HG02970 (cell line): ENCODE measurements around the gene NEK4.

Experiments used
- ATAC-seq: cut with Tn5 transposase; IDR thresholded peaks from one replicate; pipeline ENCODE4 v1.9.1; 2021; ENCODE audit warnings: mild to moderate bottlenecking, moderate library complexity, moderate number of reproducible peaks; ENCODE audit not compliant: unreplicated experiment, low FRiP score

Gene NEK4

DNA sequence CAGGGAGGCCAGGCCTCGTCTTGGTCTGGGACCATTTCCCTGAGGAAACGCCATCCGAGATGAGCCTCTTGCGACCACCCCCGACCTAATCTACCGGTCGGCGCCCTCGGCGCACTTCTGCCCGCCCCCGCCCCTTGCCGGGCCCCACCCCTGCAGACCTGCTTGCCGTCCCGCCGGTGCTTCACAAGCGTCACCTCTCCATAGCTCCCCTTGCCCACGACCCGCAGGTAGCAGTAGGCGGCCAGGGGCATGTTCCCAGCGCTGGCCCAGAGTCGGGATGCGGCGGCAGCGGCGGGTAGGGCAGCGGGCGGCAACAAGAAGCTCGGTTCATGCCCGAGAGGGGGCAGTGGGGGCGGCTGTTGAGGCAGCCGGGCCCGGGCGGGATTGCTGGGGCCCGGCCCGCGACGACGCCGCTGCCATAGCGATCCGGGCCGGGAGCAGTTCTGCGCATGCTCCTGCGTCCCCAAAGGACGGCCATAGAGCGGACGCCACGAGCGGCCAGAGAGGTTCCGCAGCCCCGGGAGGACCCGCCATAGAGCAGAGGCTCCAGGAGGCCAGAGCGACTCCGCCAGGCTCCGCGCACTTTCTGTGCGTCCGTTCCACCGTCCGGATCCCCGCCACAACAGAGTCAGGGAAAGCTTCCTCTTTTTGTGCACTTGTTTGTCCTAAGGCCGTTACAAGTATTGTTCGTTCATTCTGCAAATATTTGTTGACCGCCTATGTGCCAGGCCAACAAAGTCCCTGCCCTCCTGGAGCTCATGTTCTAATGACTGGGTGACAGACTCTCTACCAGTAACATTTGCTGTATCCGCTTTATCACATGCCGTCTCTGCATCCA is at the start of gene NEK4:
Gene NEK4 (minus strand): TSS at position 445 of the 838 bp plus-strand sequence. CDS start 194 bp downstream, at position 251.
- ATAC-seq = peak; percentile 92

DNA sequence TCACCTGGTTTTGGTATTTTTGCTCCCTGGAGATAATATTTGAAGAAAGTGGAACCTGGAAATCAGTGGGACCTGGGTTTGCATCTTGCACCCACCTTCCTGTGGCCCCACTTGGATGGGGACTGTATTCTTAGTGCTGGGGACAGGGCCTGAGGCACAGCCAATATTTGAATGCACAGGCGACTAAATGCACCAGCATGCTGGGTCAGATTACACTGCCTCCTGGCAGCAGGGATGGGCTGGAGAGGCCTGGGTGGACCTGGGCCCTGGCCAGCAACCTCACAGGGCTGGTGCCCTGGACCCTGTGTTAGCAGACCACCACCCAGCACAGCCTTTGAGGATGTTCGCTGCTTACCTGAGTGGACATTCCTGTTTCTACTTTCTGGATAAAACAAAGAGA is 49.2 kb upstream of the NEK4 start:
- no peak for ATAC-seq

DNA sequence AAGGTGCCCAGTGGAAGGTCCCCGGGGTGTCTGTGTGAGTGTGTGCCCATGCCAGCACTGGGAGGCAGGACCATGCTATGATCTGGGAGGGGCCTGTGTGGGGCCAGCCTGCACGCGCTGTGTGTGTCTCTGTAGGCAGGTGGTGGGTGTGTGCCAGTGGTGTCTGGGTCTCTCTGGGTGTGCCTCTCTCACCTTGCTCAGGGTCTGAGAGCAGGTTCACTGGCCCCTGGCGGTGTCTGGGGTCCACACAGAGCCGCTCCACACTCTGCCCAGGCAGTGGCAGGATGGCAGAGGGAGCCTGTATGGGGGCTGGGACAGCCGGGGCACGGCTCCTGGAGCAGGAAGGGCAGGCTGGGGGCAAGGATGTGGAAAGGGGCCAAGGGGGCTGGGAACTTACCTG is 47.1 kb upstream of the NEK4 start:
- ATAC-seq = no peak

DNA sequence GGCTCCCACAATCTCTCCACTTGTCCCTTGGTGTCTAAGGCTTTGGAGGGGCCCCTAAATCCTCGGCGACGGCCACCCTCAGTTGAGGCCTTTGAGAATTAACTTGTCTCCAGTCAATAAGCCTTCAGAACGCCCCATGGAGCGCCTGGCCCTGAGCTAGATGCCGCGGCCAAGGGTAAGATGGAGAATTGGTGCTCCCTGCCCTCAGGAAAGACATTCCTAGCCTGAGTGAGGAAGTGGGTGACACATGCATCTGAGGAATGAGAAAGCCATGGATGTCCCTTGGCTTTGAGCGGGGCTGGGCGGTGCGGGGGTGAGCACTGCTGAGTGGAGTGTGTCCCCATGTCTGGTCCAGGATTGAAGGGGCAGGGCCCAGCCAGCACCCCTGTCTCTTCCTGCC is 46.5 kb upstream of the NEK4 start:
- no peak for ATAC-seq

DNA sequence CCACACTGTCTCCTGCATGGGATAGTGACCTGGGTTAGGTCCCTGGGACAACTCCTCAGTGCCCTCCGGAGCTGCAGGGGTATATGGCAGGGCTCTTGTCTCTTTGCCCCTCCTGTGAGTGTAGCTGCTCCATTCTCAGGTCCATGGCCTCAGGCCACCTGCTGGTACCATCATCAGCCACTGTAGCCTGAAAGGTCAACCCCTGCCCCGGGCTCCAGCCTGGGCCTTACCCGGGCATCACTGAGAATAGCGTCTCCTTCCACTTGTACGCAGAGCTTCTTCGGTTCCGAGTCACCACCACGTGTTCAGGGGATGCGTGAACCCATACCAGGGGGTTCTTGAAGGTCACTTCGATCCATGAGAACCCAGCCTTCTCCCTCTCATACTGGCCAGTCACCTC is 45.9 kb upstream of the NEK4 start:
- ATAC-seq = no peak

DNA sequence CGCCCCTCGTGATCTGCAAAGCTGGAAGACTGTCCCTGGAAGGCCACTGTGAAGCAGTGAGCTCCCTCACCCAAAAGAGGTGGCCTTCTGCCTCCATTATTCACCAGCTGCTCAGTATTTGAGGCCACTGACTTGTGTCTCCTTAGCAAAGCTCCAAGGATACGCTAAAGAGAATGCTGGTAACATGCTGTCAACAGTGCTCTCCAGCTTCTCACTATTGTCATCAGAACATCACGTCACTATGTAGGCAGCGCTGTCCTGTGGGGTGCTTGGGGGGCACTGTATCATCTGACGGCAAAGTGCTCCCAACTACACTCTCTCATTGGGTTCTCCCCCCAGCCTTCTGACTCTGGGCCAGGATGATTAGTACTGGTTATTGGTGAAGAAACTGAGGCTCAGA is 45.5 kb upstream of the NEK4 start:
- ATAC-seq = no peak

DNA sequence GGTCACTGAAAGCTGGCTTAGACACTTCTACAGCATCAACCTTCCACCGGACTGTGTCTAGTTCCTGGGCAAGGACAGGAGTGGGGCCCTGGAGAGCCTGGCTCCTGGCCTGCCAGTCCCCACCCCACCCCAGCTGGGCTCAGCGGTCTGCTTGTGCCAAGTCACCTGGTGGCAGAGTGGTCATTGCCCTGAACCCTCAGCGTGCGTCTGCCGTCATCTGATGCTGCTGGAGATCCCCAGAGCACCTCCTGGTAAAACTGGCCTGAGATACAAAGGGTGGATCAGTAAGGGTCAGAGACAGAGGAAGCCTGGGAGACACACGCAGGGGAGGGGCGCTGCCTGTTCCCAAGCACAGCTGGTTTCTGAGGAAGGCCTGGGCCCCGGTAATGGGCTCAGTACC is 43.1 kb upstream of the NEK4 start:
- ATAC-seq = no peak

DNA sequence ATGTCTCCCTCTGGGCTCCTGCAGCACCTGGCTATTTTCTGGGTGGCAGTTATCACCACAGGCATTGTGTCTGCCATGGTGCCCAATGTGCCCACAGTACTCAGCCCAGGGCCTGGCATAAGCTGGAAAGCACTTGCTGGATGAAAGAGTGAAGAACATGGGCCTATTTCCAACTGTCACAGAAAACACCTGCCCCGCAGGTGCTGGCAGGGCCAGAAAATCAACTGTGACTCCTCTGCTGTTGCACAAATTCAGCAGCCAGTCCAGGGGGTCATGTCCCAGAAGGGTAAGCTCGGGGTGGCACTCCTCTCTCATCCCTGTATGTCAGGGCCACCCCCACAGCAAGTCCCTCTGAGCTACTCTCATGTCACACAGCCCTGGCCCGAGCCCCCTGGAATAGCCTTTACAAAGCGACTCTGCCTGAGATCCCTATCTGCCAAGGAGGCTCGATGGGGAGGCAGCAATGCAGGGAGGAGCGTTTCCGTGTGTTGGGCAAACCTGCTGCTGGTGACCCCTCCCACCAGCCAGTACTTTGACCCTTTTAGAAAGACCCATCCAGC is 40.8 kb upstream of the NEK4 start:
- no peak for ATAC-seq

DNA sequence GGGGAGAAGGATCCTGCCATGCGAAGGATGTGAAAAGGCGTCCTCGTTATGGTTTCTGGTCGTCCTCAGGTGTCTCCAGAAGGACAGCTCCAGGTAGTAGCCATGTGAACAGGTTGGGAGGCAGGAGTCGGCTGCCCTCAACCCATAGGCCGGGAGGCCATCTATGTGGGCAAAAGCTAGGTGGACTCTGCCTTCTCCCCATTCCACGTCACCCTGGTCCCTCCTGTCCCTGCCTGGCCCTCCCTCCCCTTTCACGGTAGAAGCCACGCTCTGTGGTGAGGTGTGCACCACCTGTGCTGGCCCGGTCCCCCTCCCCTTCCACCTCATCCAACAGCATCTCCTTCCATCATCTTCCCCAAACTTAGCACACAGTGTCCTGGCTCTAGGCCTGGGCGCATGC is 40.2 kb upstream of the NEK4 start:
- no peak for ATAC-seq

DNA sequence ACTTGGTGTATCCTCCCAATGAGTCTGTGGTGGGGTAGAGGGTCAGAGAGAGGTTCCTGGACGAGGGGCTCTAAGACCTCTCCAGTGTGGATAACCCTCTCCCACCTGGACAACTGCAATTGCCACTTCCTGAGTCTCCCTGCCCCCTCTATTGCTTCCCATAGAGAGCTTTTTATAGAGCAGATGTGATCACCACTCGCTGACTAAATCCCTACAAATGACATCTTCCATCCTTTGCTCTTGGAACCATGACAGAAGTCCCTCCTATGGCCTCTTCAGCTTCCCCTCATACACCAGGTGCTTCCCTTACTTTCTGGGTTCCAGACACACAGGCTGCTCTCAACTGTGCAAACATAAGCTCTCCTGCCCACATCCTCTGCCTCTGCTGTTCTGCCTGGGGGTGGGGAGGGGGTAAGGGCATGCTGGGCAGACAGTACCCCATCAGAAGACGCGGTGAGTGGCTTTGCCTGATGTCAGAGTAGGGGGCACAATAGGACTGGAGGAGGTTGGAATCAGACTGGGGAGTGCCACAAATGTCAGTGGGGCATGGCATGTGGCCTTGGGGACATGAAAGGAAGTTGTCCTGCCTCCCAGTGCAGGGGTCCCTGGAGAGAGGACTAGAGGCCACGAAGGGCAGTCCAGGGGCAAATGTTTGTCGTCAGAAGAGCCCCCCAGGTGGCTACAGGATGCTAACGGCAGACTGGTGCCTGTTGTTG is 39.1 kb upstream of the NEK4 start:
- ATAC-seq = no peak

DNA sequence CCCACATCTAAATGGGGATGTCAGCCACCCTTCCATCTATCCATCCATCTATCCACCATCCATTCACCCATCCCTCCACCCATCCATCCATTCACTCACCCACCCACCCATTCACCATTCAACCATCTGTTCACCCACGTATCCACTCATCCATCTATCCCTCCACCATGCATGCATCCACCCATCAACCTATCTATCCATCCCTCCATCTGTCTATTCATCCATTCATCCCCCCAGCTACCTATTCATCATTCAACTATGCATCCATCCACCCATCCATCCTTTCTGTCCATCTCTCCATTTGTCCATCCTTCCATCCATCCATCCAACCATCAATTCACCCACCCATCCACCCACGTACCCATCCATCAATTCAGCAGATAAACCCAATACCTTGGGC is 38.4 kb upstream of the NEK4 start:
- ATAC-seq = no peak

DNA sequence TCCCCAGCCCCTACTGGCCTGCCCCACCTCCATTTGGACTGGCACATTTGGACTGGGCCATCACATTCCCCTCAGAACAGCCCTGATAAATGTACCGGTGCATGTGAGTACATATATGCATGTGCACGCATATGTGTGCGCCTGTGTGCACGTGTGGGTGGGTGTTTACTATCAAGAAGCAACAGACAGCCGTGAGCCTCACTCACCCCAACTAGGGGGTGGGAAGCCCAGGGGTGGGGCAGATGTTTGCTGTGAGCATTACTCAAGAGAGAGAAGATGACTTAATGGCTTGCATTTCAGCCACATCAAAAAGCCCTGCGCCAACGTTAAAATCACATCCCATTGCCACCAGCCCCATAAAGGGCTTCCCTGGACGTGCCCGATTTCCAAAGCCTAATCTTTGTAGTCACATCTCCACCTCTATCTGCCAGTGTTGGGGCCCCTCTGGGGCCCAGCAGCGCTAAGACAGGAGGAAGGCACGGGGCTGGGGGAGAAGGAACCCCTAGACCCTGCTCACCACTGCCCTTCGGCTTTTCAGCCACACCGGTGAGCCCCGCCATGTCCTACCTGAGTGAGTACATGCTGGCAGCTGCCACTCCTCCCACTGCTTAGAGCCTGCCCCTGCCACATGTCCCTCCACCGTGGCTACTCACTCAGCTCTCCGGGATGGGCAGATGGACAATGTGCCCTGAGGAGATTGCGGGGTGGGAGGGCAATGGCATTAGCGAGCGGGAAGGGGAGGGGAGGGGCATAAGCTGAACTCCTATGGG is 34.7 kb upstream of the NEK4 start:
- no peak for ATAC-seq

DNA sequence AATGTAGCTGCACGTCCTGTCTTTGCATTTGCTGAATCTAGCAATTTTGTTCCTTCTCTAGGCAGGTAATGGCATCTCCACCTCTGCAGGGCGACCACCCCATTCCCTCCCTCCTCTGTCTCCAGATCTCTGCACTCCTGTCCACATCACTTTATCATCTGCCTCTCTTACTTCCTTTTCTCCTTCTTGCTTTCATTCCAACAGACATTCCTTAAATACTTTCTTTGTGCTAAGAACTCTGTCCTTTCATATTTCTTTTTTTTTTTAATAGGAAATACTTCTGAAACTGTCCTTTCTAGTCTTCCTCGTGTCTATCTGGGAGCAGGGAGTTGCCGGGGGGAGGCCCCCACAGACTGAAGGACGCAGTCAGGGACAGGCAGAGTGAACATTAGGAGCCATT is 31.1 kb upstream of the NEK4 start:
- ATAC-seq = no peak

DNA sequence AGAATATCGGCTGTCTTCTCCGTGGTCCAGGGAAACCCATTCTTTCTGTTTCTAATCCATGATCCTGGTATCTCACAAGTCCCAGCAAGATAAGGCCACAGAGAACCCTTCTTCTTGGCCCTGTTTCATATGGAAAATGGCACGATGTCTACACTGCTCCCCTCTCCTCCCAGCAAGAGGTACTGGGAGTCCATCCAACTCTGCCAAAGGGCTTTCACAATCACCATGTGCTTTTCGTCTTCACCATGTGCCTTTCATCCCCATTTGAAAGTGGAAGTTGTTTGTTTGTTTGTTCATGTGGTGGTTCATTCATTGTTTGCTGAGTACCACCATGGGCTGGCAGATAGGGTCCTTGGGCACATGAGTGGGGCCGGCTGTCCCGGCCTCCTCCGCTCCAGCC is 29.3 kb upstream of the NEK4 start:
- no peak for ATAC-seq

DNA sequence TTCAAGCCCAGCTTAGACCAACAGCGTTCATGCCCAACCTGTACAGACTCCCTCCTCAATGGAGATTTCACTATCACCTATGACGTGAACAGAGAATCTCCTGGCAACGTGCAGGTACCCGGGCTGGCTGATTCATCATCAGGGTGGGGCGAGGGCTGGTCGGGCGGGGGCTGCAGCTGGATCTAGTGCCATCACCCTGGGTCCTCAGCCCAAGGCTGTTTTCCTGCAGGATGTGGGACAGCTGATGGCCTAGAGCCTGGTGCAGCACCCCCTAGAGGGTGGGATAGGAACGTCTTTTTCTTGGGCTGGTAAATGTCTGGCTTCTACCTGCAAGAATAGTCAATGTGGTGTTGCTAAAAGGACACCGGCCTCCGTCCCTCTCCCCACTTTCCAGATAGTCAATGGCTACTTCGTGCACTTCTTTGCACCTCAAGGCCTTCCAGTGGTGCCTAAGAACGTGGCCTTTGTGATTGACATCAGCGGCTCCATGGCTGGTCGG is 28.3 kb upstream of the NEK4 start:
- no peak for ATAC-seq

DNA sequence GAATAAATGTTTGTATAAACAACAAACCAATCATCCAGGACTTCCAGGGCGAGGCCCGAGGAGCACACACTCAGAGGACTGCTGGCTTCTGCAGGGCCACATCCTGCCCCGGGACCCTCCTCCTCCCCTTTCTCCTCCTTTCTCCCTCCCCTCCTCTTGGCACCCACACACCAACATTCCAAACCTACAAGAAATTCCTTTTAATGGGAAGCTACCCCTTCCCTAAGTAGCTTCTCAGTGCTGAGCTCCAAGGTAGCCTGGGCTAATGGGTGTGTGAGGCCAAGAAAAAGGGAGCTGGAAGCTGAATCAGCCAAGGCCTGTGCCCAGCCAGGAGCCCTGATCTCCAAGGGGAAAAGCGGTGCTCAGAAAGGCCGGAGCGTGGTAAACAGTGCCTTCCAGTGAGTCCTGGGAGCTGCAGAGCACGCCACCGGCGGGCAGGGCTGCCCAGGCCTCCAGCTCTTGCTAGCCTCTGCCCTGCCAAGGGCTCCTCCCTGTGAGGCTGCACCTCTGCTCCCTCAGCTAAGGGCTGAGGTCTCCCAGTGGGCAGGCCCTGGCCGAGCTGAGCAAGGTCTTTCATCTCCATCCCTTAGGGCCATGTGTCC is 27.7 kb upstream of the NEK4 start:
- no peak for ATAC-seq

DNA sequence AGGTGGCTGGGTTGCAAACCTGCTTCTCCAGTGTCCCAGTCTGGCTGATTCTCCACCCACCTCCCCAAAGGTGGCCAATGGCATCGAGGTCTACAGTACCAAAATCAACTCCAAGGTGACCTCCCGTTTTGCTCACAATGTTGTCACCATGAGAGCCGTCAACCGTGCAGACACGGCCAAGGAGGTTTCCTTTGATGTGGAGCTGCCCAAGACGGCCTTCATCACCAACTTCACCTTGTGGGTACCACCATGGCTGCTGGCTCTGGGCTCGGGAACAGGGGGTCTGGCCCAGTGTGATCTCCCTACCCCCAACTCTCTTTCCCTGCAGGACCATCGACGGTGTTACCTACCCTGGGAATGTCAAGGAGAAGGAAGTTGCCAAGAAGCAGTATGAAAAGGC is 25.7 kb upstream of the NEK4 start:
- ATAC-seq = no peak

DNA sequence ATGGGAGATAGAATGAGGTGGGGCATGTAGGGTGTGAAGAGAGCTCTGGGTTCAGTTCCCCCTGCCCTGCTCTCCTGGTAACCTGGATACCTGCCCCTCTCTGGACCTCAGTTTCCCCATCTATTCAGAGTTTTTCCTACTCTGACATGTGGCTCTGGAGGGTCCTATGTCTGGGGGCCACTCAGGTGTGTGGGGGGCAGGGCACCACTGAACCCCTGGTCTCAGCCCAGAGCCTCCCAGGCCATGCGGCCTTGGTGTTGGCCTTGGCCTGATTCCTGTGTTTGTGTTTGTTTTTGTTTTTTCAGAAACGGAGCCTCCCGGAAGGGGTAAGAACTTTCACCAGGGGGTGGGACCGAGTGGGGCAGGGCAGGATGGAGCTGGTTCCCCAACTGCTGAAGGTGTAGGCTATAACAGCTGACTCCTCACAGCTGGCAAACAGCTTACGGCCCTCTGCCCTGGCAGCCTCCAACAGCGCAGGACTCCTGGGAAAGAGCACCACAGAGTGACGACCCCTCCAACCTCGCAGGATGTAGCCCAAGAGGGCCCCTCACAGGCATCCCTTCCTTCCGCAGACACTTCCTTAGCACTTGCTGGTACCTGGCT is 24.7 kb upstream of the NEK4 start:
- no peak for ATAC-seq

DNA sequence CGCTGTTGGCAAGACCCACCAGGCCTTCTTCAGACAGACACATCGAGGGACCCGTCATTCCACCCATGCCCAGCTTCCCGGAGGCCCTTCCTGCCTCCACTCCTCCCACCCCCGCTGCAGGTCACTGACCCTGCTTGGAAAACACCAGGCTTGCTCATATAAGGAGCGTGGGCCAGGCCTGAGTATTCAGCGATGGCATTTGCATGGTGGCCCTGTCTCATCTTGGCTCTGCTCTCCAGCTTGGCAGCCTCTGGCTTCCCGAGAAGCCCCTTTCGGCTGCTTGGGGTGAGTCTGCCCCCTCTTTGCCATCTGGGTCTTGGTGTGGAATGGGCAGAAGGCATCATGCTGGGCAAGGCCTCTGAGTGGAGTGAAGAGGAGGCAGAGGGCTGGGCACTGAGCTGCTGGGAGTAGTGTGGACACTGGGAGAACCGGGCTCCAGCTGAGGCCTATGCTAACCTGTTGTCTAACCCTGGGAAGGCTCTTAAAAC is 23.9 kb upstream of the NEK4 start, which contains the start of gene ITIH3:
Gene ITIH3 (plus strand): TSS at position 185 of the 488 bp plus-strand sequence. CDS start 8 bp downstream, at position 193.
- no peak for ATAC-seq
